Calu3 (cell line): ENCODE results near the gene AFF2. TPM values are rescaled to one million over a fixed set of nuclear protein-coding genes. Genes with fewer than 3 reads are reported as not detected.

ENCODE experiments used
- BruUV-seq: library from RNA; stranded (reverse); fragments of 400-500 nt; replicated peaks from 2 replicates; lab custom pipeline; 2021; lab: Mats Ljungman, UMichigan
- CTCF ChIA-PET: fragments of 300-600 bp; sonication (Branson Sonifier 250); formaldehyde crosslinking; loops from one replicate; lab custom pipeline; 2022; ENCODE audit warnings: antibody characterized with exemption; lab: Charles Lee
- DNase-seq: peaks from one replicate; pipeline ENCODE4 v3.0.0; 2022
- H3K27ac Mint-ChIP-seq: one replicate; pipeline ENCODE4 v1.8.0; 2022; ENCODE audit warnings: mixed read lengths; ENCODE audit not compliant: unreplicated experiment
- H3K27me3 Mint-ChIP-seq: one replicate; pipeline ENCODE4 v1.8.0; 2022; ENCODE audit warnings: mixed read lengths; ENCODE audit not compliant: unreplicated experiment
- H3K36me3 Mint-ChIP-seq: one replicate; pipeline ENCODE4 v1.8.0; 2022; ENCODE audit warnings: mild to moderate bottlenecking, moderate library complexity, mixed read lengths; ENCODE audit not compliant: insufficient read depth, unreplicated experiment
- H3K4me1 Mint-ChIP-seq: one replicate; pipeline ENCODE4 v1.8.0; 2022; ENCODE audit warnings: mild to moderate bottlenecking, low read depth, mixed read lengths; ENCODE audit not compliant: unreplicated experiment
- H3K4me3 Mint-ChIP-seq: one replicate; pipeline ENCODE4 v1.8.0; 2022; ENCODE audit warnings: mild to moderate bottlenecking, low read depth, moderate library complexity, mixed read lengths; ENCODE audit not compliant: unreplicated experiment
- H3K9me3 Mint-ChIP-seq: one replicate; pipeline ENCODE4 v1.8.0; 2022; ENCODE audit warnings: low read depth, mixed read lengths; ENCODE audit not compliant: unreplicated experiment
- intact Hi-C: fragments of 100-400 bp; cut with micrococcal nuclease; formaldehyde crosslinking; loops from one replicate; pipeline ENCODE4 v1.10.0; 2022; ENCODE audit not compliant: unreplicated experiment
- total RNA-seq: library from RNA; stranded (reverse); gene quantifications from 2 replicates; pipeline ENCODE4 v1.2.3, GENCODE V29; 2022
- TF ChIP-seq, protein P1 (sequence below): fragments of 200-600 bp; IDR thresholded peaks from one replicate; pipeline ENCODE4 v1.8.0; 2022; ENCODE audit warnings: antibody characterized with exemption; ENCODE audit not compliant: unreplicated experiment

The AFF2 gene
- total RNA-seq, 1 experiment from 2014 or later: 0.17 TPM

GRCh38 chrX:148700021-148700420, 199.6 kb downstream of the AFF2 start:
- Mint-ChIP-seq H3K27ac (no peak overlapping the region), H3K9me3 (no peaks in the 10 kb centered on the region), H3K4me1 (no peaks in the 10 kb centered on the region), H3K36me3 (no peaks in the 10 kb centered on the region), H3K4me3 (no peak overlapping the region), H3K27me3 (no peaks in the 10 kb centered on the region)
- CTCF ChIA-PET: no interaction called here
- no peak for DNase-seq
- TF ChIP-seq, protein P1, sequence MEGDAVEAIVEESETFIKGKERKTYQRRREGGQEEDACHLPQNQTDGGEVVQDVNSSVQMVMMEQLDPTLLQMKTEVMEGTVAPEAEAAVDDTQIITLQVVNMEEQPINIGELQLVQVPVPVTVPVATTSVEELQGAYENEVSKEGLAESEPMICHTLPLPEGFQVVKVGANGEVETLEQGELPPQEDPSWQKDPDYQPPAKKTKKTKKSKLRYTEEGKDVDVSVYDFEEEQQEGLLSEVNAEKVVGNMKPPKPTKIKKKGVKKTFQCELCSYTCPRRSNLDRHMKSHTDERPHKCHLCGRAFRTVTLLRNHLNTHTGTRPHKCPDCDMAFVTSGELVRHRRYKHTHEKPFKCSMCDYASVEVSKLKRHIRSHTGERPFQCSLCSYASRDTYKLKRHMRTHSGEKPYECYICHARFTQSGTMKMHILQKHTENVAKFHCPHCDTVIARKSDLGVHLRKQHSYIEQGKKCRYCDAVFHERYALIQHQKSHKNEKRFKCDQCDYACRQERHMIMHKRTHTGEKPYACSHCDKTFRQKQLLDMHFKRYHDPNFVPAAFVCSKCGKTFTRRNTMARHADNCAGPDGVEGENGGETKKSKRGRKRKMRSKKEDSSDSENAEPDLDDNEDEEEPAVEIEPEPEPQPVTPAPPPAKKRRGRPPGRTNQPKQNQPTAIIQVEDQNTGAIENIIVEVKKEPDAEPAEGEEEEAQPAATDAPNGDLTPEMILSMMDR: no peak
- intact Hi-C loops: no loop called here
- BruUV-seq: no TSS peak

DNA sequence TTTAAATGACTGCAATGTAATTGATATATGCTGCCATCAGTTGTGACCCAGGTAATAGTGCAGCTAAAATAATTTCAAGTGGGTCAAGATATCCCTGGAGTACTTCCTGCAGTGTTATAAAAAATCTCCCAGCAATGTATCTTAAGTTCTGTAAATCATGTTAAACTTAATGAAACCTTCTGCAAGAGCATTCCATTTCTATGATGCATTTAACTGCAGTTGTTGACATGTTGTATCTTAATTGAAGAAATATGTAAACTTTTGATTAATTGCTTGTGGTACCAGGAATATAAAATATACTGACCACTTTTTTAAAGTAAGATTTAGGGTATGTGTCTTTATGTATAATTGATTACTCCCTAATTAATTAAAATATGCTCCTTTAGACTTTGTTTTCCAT, 213.6 kb downstream of the AFF2 start:
- DNase-seq: no peak
- peaks cover 2% of the 10 kb centered on the region for H3K9me3 Mint-ChIP-seq
- CTCF ChIA-PET: no interaction called here
- no peaks in the 10 kb centered on the region for H3K36me3 Mint-ChIP-seq
- intact Hi-C loops: loop anchor here (10.0 kb wide), 1 partner anchor 109 kb away; no protein-coding TSS in a partner anchor
- TF ChIP-seq, protein P1: no peak
- no peak overlapping the region for H3K4me3 Mint-ChIP-seq
- no TSS peak for BruUV-seq
- H3K27ac Mint-ChIP-seq: no peak overlapping the region
- no peaks in the 10 kb centered on the region for H3K27me3 Mint-ChIP-seq
- no peaks in the 10 kb centered on the region for H3K4me1 Mint-ChIP-seq

- no peak overlapping the region for H3K4me3 Mint-ChIP-seq
- no peak overlapping the region for H3K27ac Mint-ChIP-seq
- no peaks in the 10 kb centered on the region for H3K27me3 Mint-ChIP-seq
- intact Hi-C loops: loop anchor here (10.0 kb wide), 1 partner anchor 111 kb away; no protein-coding TSS in a partner anchor
- no peaks in the 10 kb centered on the region for H3K4me1 Mint-ChIP-seq
- TF ChIP-seq, protein P1: no peak
- no TSS peak for BruUV-seq
- CTCF ChIA-PET: no interaction called here
- H3K9me3 Mint-ChIP-seq: peaks cover 2% of the 10 kb centered on the region
- no peaks in the 10 kb centered on the region for H3K36me3 Mint-ChIP-seq
- no peak for DNase-seq
Measured at GRCh38 chrX:148715361-148715760, 214.9 kb downstream of the AFF2 start.

DNA sequence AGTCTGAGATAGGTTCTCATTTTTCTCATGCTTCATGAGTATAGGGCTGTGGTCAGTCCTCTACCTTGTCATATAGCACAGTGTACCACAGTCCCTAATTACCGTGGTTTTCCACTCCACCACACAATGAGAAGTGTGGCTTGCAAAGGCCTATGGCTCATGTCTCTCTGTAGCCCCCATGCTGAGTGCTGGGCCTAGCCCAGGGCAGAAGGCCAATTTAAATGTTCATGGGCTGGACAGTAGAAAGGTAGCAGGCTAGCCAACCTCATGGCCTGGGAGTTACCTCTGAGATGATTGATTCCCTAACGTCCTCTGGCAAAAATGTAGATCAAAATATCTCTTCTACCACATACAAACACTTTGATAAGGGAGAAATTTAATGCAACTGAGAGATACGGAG, 222.5 kb downstream of the AFF2 start:
- intact Hi-C loops: no loop called here
- TF ChIP-seq, protein P1: no peak
- BruUV-seq: no TSS peak
- CTCF ChIA-PET: no interaction called here
- Mint-ChIP-seq H3K27me3 (no peaks in the 10 kb centered on the region), H3K9me3 (peaks cover 9% of the 10 kb centered on the region), H3K36me3 (no peaks in the 10 kb centered on the region), H3K4me1 (no peaks in the 10 kb centered on the region), H3K27ac (no peak overlapping the region), H3K4me3 (no peak overlapping the region)
- no peak for DNase-seq
